Activated T-helper 9 cell treated with anti-CD3 and anti-CD28 coated beads, Interleukin-2, amount 50 U/mL, for 16 hours (primary cell): Measurements from ENCODE around the gene HNRNPF.
"Not testable (repeated sequence)": the region's sequence is repeated elsewhere in the genome, so short reads cannot be mapped to it uniquely, and the experiment has no call there.

ENCODE experiments used
- DNase-seq: peaks from one replicate; pipeline ENCODE4 v3.0.0-alpha.2; 2020; ENCODE audit warnings: low read depth

Gene HNRNPF

GRCh38 chr10:43396928-43397624 lies 11.9 kb downstream of the HNRNPF start:
- peak; percentile 64 for DNase-seq

GRCh38 chr10:43396061-43396927 lies 12.7 kb downstream of the HNRNPF start:
- peak; percentile 58 for DNase-seq

GRCh38 chr10:43395571-43396060 lies 13.4 kb downstream of the HNRNPF start:
- DNase-seq, result peak; percentile 30

GRCh38 chr10:43394868-43395267 lies 14.1 kb downstream of the HNRNPF start:
- no peak for DNase-seq

GRCh38 chr10:43393606-43394360 lies 15.2 kb downstream of the HNRNPF start:
- DNase-seq, result no peak

- not testable (repeated sequence) for DNase-seq
Measured at GRCh38 chr10:43393186-43393585, 15.8 kb downstream of the HNRNPF start.

GRCh38 chr10:43392748-43393147 lies 16.2 kb downstream of the HNRNPF start:
- DNase-seq, result no peak

- no peak for DNase-seq
Measured at GRCh38 chr10:43391496-43391895, 17.5 kb downstream of the HNRNPF start.

GRCh38 chr10:43390759-43391158 lies 18.2 kb downstream of the HNRNPF start:
- no peak for DNase-seq

GRCh38 chr10:43390333-43390732 lies 18.7 kb downstream of the HNRNPF start:
- DNase-seq, result no peak

GRCh38 chr10:43389867-43390266 lies 19.1 kb downstream of the HNRNPF start:
- DNase-seq, result no peak

GRCh38 chr10:43387678-43388032 lies 21.3 kb downstream of the HNRNPF start:
- DNase-seq, result no peak

- DNase-seq, result no peak
Measured at GRCh38 chr10:43386981-43387677, 21.9 kb downstream of the HNRNPF start.

- DNase-seq, result no peak
Measured at GRCh38 chr10:43386549-43386948, 22.4 kb downstream of the HNRNPF start.

- no peak for DNase-seq
Measured at GRCh38 chr10:43385412-43386004, 23.5 kb downstream of the HNRNPF start.

- DNase-seq, result no peak
Measured at GRCh38 chr10:43384252-43385221, 24.4 kb downstream of the HNRNPF start.

GRCh38 chr10:43383204-43383971 lies 25.6 kb downstream of the HNRNPF start:
- DNase-seq, result no peak

- no peak for DNase-seq
Measured at GRCh38 chr10:43380610-43381222, 28.3 kb downstream of the HNRNPF start.

GRCh38 chr10:43377424-43377883 lies 31.5 kb downstream of the HNRNPF start:
- DNase-seq, result no peak
